Endodermal cell (in vitro differentiated cells): Measurements from ENCODE around the gene SRRM4. TPM values are rescaled to one million over a fixed set of nuclear protein-coding genes. Genes with fewer than 3 reads are reported as not detected.

Experiments
- DNase-seq: peaks from one replicate; pipeline ENCODE4 v3.0.0-alpha.2; 2017
- H3K27ac ChIP-seq: 2 replicates; pipeline ENCODE4 v1.5.1; 2013; ENCODE audit warnings: mild to moderate bottlenecking, low read depth, low read length, moderate library complexity
- H3K27me3 ChIP-seq: 2 replicates; pipeline ENCODE4 v1.6.1; 2013; ENCODE audit warnings: mild to moderate bottlenecking, low read length, moderate library complexity; ENCODE audit not compliant: insufficient read depth, control insufficient read depth, poor library complexity, severe bottlenecking
- H3K36me3 ChIP-seq: 2 replicates; pipeline ENCODE4 v1.7.0; 2013; ENCODE audit warnings: mild to moderate bottlenecking, low read length, moderate library complexity; ENCODE audit not compliant: control insufficient read depth, insufficient read depth
- H3K4me1 ChIP-seq: one replicate; pipeline ENCODE4 v1.7.0; 2013; ENCODE audit warnings: low read length; ENCODE audit not compliant: control insufficient read depth, insufficient read depth
- H3K4me3 ChIP-seq: 2 replicates; pipeline ENCODE4 v1.5.1; 2013; ENCODE audit warnings: mild to moderate bottlenecking, low read length, moderate library complexity
- H3K9ac ChIP-seq: 2 replicates; pipeline ENCODE4 v1.6.1; 2013; ENCODE audit warnings: mild to moderate bottlenecking, low read length, moderate library complexity; ENCODE audit not compliant: poor library complexity, severe bottlenecking; ENCODE audit errors: extremely low read depth
- H3K9me3 ChIP-seq: 2 replicates; pipeline ENCODE4 v1.6.1; 2013; ENCODE audit warnings: mild to moderate bottlenecking, low read length, moderate library complexity; ENCODE audit not compliant: control insufficient read depth
- H3K27ac Mint-ChIP-seq: 2 replicates; pipeline ENCODE4 v1.8.0; 2020; ENCODE audit warnings: mixed read lengths
- H3K27me3 Mint-ChIP-seq: 2 replicates; pipeline ENCODE4 v1.8.0; 2021; ENCODE audit warnings: mild to moderate bottlenecking, mixed read lengths; ENCODE audit not compliant: insufficient read depth
- H3K36me3 Mint-ChIP-seq: 2 replicates; pipeline ENCODE4 v1.8.0; 2020; ENCODE audit warnings: low read depth, mixed read lengths
- H3K4me1 Mint-ChIP-seq: 2 replicates; pipeline ENCODE4 v1.8.0; 2020; ENCODE audit warnings: mixed read lengths
- H3K4me3 Mint-ChIP-seq: 2 replicates; pipeline ENCODE4 v1.8.0; 2020; ENCODE audit warnings: mild to moderate bottlenecking, moderate library complexity, mixed read lengths
- H3K9me3 Mint-ChIP-seq: 2 replicates; pipeline ENCODE4 v1.8.0; 2020; ENCODE audit warnings: mild to moderate bottlenecking, mixed read lengths
- CTCF ChIP-seq: fragments of 200-600 bp; sonication (generic); conservative IDR thresholded peaks from 2 replicates; pipeline ENCODE4 v1.5.0; 2021; ENCODE audit warnings: antibody characterized with exemption, mild to moderate bottlenecking
- WGBS, 2 experiments: methylation state at CpG; one replicate each; pipeline versions ENCODE4 v1.1.5 to v1.1.7; 2013; ENCODE audit warnings: missing lambda C conversion rate in 2 of 2, mixed read lengths in 1 of 2; ENCODE audit not compliant: insufficient coverage in 1 of 2, insufficient read length in 1 of 2; 5-methylcytosine and 5-hydroxymethylcytosine counted together
- total RNA-seq, 2 donors: library from RNA; stranded (reverse); fragmentation: NEBNext Ultra II Directional in 1 of 2; extraction: Animal tissue kit (Norgen Biotek cat#: 25700) in 1 of 2; gene quantifications; 2 replicates in 1 of 2; 3 replicates in 1 of 2; pipeline ENCODE4 v1.2.1, GENCODE V29; 2021

SRRM4 gene
- total RNA-seq, 2 donors from 2014 or later, result 0.44 to 0.71 TPM

- Mint-ChIP-seq H3K4me3 (no peak overlapping the region), H3K4me1 (peaks cover 9% of the 10 kb centered on the region), H3K27me3 (peaks cover 3% of the 10 kb centered on the region), H3K9me3 (no peaks in the 10 kb centered on the region), H3K36me3 (peaks cover 9% of the 10 kb centered on the region), H3K27ac (no peak overlapping the region)
- WGBS, 2 experiments, result 95% methylated on average over 10 to 16 of the region's 16 CpGs
- Histone ChIP-seq H3K9me3 (no peaks in the 10 kb centered on the region), H3K9ac (no peak overlapping the region), H3K27ac (no peak overlapping the region), H3K4me1 (peaks cover 11% of the 10 kb centered on the region), H3K4me3 (no peak overlapping the region), H3K27me3 (no peaks in the 10 kb centered on the region), H3K36me3 (peaks cover 24% of the 10 kb centered on the region)
- no peak for TF ChIP-seq CTCF
- DNase-seq, result no peak
Observed at GRCh38 chr12:119195256-119195655, 213.9 kb downstream of the SRRM4 start.

GRCh38 chr12:119198440-119198839 lies 217.1 kb downstream of the SRRM4 start:
- H3K9me3 Mint-ChIP-seq, result no peaks in the 10 kb centered on the region
- no peaks in the 10 kb centered on the region for H3K27me3 ChIP-seq
- no peak for TF ChIP-seq CTCF
- 89 to 97% methylated on average over 2 of the region's 2 CpGs for WGBS, 2 experiments
- peaks cover 9% of the 10 kb centered on the region for H3K36me3 Mint-ChIP-seq
- H3K4me1 Mint-ChIP-seq, result no peaks in the 10 kb centered on the region
- no peak overlapping the region for H3K4me3 ChIP-seq
- H3K27ac ChIP-seq, result no peak overlapping the region
- H3K9me3 ChIP-seq, result no peaks in the 10 kb centered on the region
- H3K9ac ChIP-seq, result no peak overlapping the region
- H3K27me3 Mint-ChIP-seq, result peaks cover 3% of the 10 kb centered on the region
- DNase-seq, result no peak
- H3K36me3 ChIP-seq, result peaks cover 8% of the 10 kb centered on the region
- no peaks in the 10 kb centered on the region for H3K4me1 ChIP-seq
- no peak overlapping the region for H3K27ac Mint-ChIP-seq
- H3K4me3 Mint-ChIP-seq, result no peak overlapping the region

GRCh38 chr12:119200601-119201000 lies 219.3 kb downstream of the SRRM4 start:
- H3K9ac ChIP-seq, result no peak overlapping the region
- H3K4me1 Mint-ChIP-seq, result peaks cover 2% of the 10 kb centered on the region
- no peaks in the 10 kb centered on the region for H3K36me3 ChIP-seq
- no peak for TF ChIP-seq CTCF
- H3K27me3 Mint-ChIP-seq, result peaks cover 3% of the 10 kb centered on the region
- no peak overlapping the region for H3K4me3 Mint-ChIP-seq
- H3K27me3 ChIP-seq, result no peaks in the 10 kb centered on the region
- peaks cover 1% of the 10 kb centered on the region for H3K36me3 Mint-ChIP-seq
- H3K4me3 ChIP-seq, result no peak overlapping the region
- H3K27ac ChIP-seq, result no peak overlapping the region
- no peaks in the 10 kb centered on the region for H3K9me3 Mint-ChIP-seq
- H3K9me3 ChIP-seq, result no peaks in the 10 kb centered on the region
- no peak for DNase-seq
- H3K4me1 ChIP-seq, result no peaks in the 10 kb centered on the region
- H3K27ac Mint-ChIP-seq, result no peak overlapping the region
- 98 to 100% methylated on average over 1 to 4 of the region's 4 CpGs for WGBS, 2 experiments
